Astrocyte (in vitro differentiated cells and primary cell): ENCODE measurements around the gene PTPN1. TPM values are rescaled to one million over a fixed set of nuclear protein-coding genes. Genes with fewer than 3 reads are reported as not detected.

Experiments
- DNase-seq: peaks from one replicate; pipeline ENCODE4 v3.0.0-alpha.2; 2010; ENCODE audit warnings: low read depth
- FAIRE-seq: peaks from 2 replicates; lab custom pipeline; 2011; peaks lifted over from hg19 to GRCh38; lab: Jason Lieb, UNC
- H2AFZ ChIP-seq: 2 replicates; pipeline ENCODE4 v1.6.0; 2012; ENCODE audit warnings: low read depth, low read length, inconsistent platforms
- H3K27ac ChIP-seq: 2 replicates; pipeline ENCODE4 v1.5.1; 2011; ENCODE audit warnings: low read depth, low read length, inconsistent platforms
- H3K27me3 ChIP-seq: 2 replicates; pipeline ENCODE4 v1.6.0; 2011; ENCODE audit warnings: low read length, inconsistent platforms; ENCODE audit not compliant: insufficient read depth
- H3K36me3 ChIP-seq: 2 replicates; pipeline ENCODE4 v1.5.1; 2011; ENCODE audit warnings: low read length, inconsistent platforms; ENCODE audit not compliant: insufficient read depth
- H3K4me1 ChIP-seq: 2 replicates; pipeline ENCODE4 v1.5.1; 2011; ENCODE audit warnings: low read length, inconsistent platforms; ENCODE audit not compliant: insufficient read depth
- H3K4me2 ChIP-seq: 2 replicates; pipeline ENCODE4 v1.6.0; 2012; ENCODE audit warnings: low read length, inconsistent platforms
- H3K4me3 ChIP-seq: 2 replicates; pipeline ENCODE4 v1.5.1; 2011; ENCODE audit warnings: low read depth, mild to moderate bottlenecking, low read length, inconsistent platforms; ENCODE audit not compliant: insufficient read depth
- H3K79me2 ChIP-seq: 2 replicates; pipeline ENCODE4 v1.6.0; 2012; ENCODE audit warnings: mild to moderate bottlenecking, low read length, inconsistent platforms; ENCODE audit not compliant: insufficient read depth
- H3K9ac ChIP-seq: 2 replicates; pipeline ENCODE4 v1.6.0; 2012; ENCODE audit warnings: mild to moderate bottlenecking, low read length, inconsistent platforms
- H3K9me3 ChIP-seq: 2 replicates; pipeline ENCODE4 v1.5.1; 2012; ENCODE audit warnings: low read depth, mild to moderate bottlenecking, low read length, inconsistent platforms; ENCODE audit not compliant: insufficient read depth
- H4K20me1 ChIP-seq: 2 replicates; pipeline ENCODE4 v1.6.0; 2012; ENCODE audit warnings: low read length, inconsistent platforms; ENCODE audit not compliant: insufficient read depth
- H3K27ac Mint-ChIP-seq: one replicate; pipeline ENCODE4 v1.8.0; 2021; ENCODE audit warnings: mild to moderate bottlenecking, mixed read lengths; ENCODE audit not compliant: unreplicated experiment
- H3K27me3 Mint-ChIP-seq: one replicate; pipeline ENCODE4 v1.8.0; 2021; ENCODE audit warnings: low read depth, mixed read lengths; ENCODE audit not compliant: unreplicated experiment
- H3K36me3 Mint-ChIP-seq: one replicate; pipeline ENCODE4 v1.8.0; 2021; ENCODE audit warnings: low read depth, mixed read lengths; ENCODE audit not compliant: unreplicated experiment
- H3K4me1 Mint-ChIP-seq: one replicate; pipeline ENCODE4 v1.8.0; 2021; ENCODE audit warnings: low read depth, mixed read lengths; ENCODE audit not compliant: unreplicated experiment
- H3K4me3 Mint-ChIP-seq: one replicate; pipeline ENCODE4 v1.8.0; 2021; ENCODE audit warnings: mild to moderate bottlenecking, moderate library complexity, mixed read lengths; ENCODE audit not compliant: unreplicated experiment
- H3K9me3 Mint-ChIP-seq: one replicate; pipeline ENCODE4 v1.8.0; 2021; ENCODE audit warnings: mild to moderate bottlenecking, mixed read lengths; ENCODE audit not compliant: unreplicated experiment
- EZH2 ChIP-seq: IDR thresholded peaks from 2 replicates; pipeline ENCODE4 v1.6.1; 2012; ENCODE audit warnings: mild to moderate bottlenecking, low read length, inconsistent platforms; ENCODE audit not compliant: insufficient read depth
- total RNA-seq: library from RNA; stranded (reverse); gene quantifications from 2 replicates; pipeline ENCODE4 v1.2.1, GENCODE V29; 2021
- TF ChIP-seq, protein P1 (sequence below): IDR thresholded peaks from 2 replicates; pipeline ENCODE4 v1.5.1; 2011; ENCODE audit warnings: low read depth, mild to moderate bottlenecking, inconsistent platforms, low read length, moderate library complexity; ENCODE audit not compliant: insufficient read depth

Gene PTPN1
- total RNA-seq, 1 donor from 2014 or later, result 64.9 TPM

DNA sequence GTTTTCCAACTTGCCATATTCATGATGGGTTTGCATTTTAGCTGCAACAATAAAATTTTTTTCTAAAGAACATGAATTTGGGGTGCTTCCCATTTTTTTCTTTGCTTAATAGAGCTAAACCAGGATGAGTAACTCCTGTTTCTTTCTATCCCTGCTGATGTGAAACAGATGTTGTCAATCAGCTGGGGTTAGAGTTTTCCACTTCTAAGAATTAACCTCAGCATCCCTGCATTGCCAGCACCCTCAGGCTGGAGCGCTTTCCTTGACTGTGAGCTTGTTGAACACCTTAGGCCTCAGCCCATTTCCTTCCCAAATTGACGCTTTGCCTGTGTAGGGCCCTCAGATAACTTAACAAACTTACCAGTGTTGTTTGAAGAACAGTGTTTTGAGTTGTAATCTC is 74.5 kb downstream of the PTPN1 start:
- Mint-ChIP-seq H3K27ac (no peak overlapping the region), H3K36me3 (peaks cover 11% of the 10 kb centered on the region), H3K4me1 (no peaks in the 10 kb centered on the region), H3K27me3 (no peaks in the 10 kb centered on the region), H3K4me3 (no peak overlapping the region), H3K9me3 (no peaks in the 10 kb centered on the region)
- H3K4me3 ChIP-seq, result no peak overlapping the region
- no peaks in the 10 kb centered on the region for H3K27me3 ChIP-seq
- H3K9ac ChIP-seq, result no peak overlapping the region
- no peak overlapping the region for H2AFZ ChIP-seq
- peaks cover 52% of the 10 kb centered on the region for H3K36me3 ChIP-seq
- H3K4me2 ChIP-seq, result no peak overlapping the region
- peaks cover 54% of the 10 kb centered on the region for H4K20me1 ChIP-seq
- TF ChIP-seq, protein P1, sequence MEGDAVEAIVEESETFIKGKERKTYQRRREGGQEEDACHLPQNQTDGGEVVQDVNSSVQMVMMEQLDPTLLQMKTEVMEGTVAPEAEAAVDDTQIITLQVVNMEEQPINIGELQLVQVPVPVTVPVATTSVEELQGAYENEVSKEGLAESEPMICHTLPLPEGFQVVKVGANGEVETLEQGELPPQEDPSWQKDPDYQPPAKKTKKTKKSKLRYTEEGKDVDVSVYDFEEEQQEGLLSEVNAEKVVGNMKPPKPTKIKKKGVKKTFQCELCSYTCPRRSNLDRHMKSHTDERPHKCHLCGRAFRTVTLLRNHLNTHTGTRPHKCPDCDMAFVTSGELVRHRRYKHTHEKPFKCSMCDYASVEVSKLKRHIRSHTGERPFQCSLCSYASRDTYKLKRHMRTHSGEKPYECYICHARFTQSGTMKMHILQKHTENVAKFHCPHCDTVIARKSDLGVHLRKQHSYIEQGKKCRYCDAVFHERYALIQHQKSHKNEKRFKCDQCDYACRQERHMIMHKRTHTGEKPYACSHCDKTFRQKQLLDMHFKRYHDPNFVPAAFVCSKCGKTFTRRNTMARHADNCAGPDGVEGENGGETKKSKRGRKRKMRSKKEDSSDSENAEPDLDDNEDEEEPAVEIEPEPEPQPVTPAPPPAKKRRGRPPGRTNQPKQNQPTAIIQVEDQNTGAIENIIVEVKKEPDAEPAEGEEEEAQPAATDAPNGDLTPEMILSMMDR, result no peak
- no peak for TF ChIP-seq EZH2
- no peaks in the 10 kb centered on the region for H3K4me1 ChIP-seq
- DNase-seq (no peak), FAIRE-seq (no peak)
- no peaks in the 10 kb centered on the region for H3K9me3 ChIP-seq
- no peaks in the 10 kb centered on the region for H3K79me2 ChIP-seq
- H3K27ac ChIP-seq, result no peak overlapping the region

GRCh38 chr20:50585214-50585613 is 75.0 kb downstream of the PTPN1 start:
- Mint-ChIP-seq H3K4me3 (no peak overlapping the region), H3K27ac (no peak overlapping the region), H3K4me1 (no peaks in the 10 kb centered on the region), H3K36me3 (peaks cover 10% of the 10 kb centered on the region), H3K9me3 (no peaks in the 10 kb centered on the region), H3K27me3 (no peaks in the 10 kb centered on the region)
- TF ChIP-seq, protein P1, result no peak
- TF ChIP-seq EZH2, result no peak
- Histone ChIP-seq H3K79me2 (no peaks in the 10 kb centered on the region), H3K4me2 (no peak overlapping the region), H3K36me3 (peaks cover 50% of the 10 kb centered on the region), H3K9ac (no peak overlapping the region), H4K20me1 (peaks cover 54% of the 10 kb centered on the region), H3K27me3 (no peaks in the 10 kb centered on the region), H3K9me3 (no peaks in the 10 kb centered on the region), H3K4me3 (no peak overlapping the region), H3K4me1 (no peaks in the 10 kb centered on the region), H3K27ac (no peak overlapping the region), H2AFZ (no peak overlapping the region)
- FAIRE-seq (no peak), DNase-seq (no peak)

DNA sequence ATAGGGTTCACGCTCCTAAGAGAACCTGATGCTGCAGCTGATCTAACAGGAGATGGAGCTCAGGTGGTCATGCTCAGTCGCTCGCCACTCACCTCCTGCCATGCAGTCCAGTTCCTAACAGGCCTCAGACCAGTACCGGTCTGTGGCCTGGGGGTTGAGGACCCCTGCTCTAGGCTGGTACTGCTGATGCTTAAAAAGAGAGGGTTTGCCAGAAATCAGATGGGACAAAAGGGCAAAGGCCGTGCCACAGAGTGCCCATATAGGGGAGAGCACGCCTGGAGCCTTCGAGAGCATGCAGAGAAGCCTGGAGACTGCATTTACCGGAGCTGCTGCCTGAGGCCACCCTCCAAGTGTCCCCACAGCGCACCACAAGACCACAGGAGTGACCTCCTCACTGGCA is 75.5 kb downstream of the PTPN1 start:
- TF ChIP-seq, protein P1, result no peak

More for the DNA sequence above, 75.5 kb downstream of the PTPN1 start:
- no peak overlapping the region for H3K27ac ChIP-seq
- Mint-ChIP-seq H3K4me1 (no peaks in the 10 kb centered on the region), H3K27ac (no peak overlapping the region), H3K4me3 (no peak overlapping the region), H3K27me3 (no peaks in the 10 kb centered on the region), H3K9me3 (no peaks in the 10 kb centered on the region), H3K36me3 (peaks cover 6% of the 10 kb centered on the region)
- peaks cover 50% of the 10 kb centered on the region for H4K20me1 ChIP-seq
- H3K9ac ChIP-seq, result no peak overlapping the region
- H3K4me2 ChIP-seq, result no peak overlapping the region
- H3K79me2 ChIP-seq, result no peaks in the 10 kb centered on the region
- H3K4me3 ChIP-seq, result no peak overlapping the region
- no peaks in the 10 kb centered on the region for H3K27me3 ChIP-seq
- H3K4me1 ChIP-seq, result no peaks in the 10 kb centered on the region
- H3K36me3 ChIP-seq, result peaks cover 46% of the 10 kb centered on the region
- FAIRE-seq, result no peak
- no peaks in the 10 kb centered on the region for H3K9me3 ChIP-seq
- DNase-seq, result no peak
- no peak overlapping the region for H2AFZ ChIP-seq
